GM21526 (cell line): ENCODE results near the gene TULP1.
"Not testable (repeated sequence)": the region's sequence is repeated elsewhere in the genome, so short reads cannot be mapped to it uniquely, and the experiment has no call there.

ENCODE experiments used
- ATAC-seq: cut with Tn5 transposase; IDR thresholded peaks from one replicate; pipeline ENCODE4 v1.9.1; 2021; ENCODE audit warnings: moderate library complexity; ENCODE audit not compliant: unreplicated experiment, low FRiP score

The TULP1 gene

GRCh38 chr6:35522660-35523658, 10.3 kb upstream of the TULP1 start:
- ATAC-seq: no peak

GRCh38 chr6:35522151-35522550, 9.5 kb upstream of the TULP1 start:
- no peak for ATAC-seq

- no peak for ATAC-seq
Measured at GRCh38 chr6:35521235-35521634, 8.5 kb upstream of the TULP1 start.

GRCh38 chr6:35519313-35520015, 6.8 kb upstream of the TULP1 start:
- no peak for ATAC-seq

- ATAC-seq: no peak
Measured at GRCh38 chr6:35518566-35519312, 6.0 kb upstream of the TULP1 start.

- not testable (repeated sequence) for ATAC-seq
Measured at GRCh38 chr6:35517978-35518377, 5.3 kb upstream of the TULP1 start.

GRCh38 chr6:35516712-35517111, 4.0 kb upstream of the TULP1 start:
- ATAC-seq: no peak

- ATAC-seq: not testable (repeated sequence)
Measured at GRCh38 chr6:35515939-35516338, 3.2 kb upstream of the TULP1 start.

GRCh38 chr6:35514587-35514986, 1.9 kb upstream of the TULP1 start:
- no peak for ATAC-seq

- no peak for ATAC-seq
Measured at GRCh38 chr6:35512006-35512405, 690 bp downstream of the TULP1 start.

- no peak for ATAC-seq
Measured at GRCh38 chr6:35511562-35511941, 1.1 kb downstream of the TULP1 start.

GRCh38 chr6:35510916-35511561, 1.7 kb downstream of the TULP1 start:
- no peak for ATAC-seq

- ATAC-seq: no peak
Measured at GRCh38 chr6:35508542-35508941, 4.2 kb downstream of the TULP1 start.

- ATAC-seq: no peak
Measured at GRCh38 chr6:35508027-35508426, 4.7 kb downstream of the TULP1 start.

- no peak for ATAC-seq
Measured at GRCh38 chr6:35507221-35507620, 5.5 kb downstream of the TULP1 start.

GRCh38 chr6:35506536-35506935, 6.2 kb downstream of the TULP1 start:
- no peak for ATAC-seq

GRCh38 chr6:35505999-35506412, 6.7 kb downstream of the TULP1 start:
- no peak for ATAC-seq

- ATAC-seq: no peak
Measured at GRCh38 chr6:35503534-35503933, 9.2 kb downstream of the TULP1 start.

GRCh38 chr6:35501784-35502183, 10.9 kb downstream of the TULP1 start:
- ATAC-seq: no peak

GRCh38 chr6:35500782-35501181, 11.9 kb downstream of the TULP1 start:
- no peak for ATAC-seq
